Astrocyte of the cerebellum (primary cell): ENCODE data around the gene ADCK2.
"Not testable (repeated sequence)": the region's sequence is repeated elsewhere in the genome, so short reads cannot be mapped to it uniquely, and the experiment has no call there.

Experiments used
- DNase-seq: peaks from one replicate; pipeline ENCODE4 v3.0.0-alpha.2; 2011; ENCODE audit warnings: low read depth
- H3K4me3 ChIP-seq: 2 replicates; pipeline ENCODE4 v1.5.1; 2011; ENCODE audit warnings: mild to moderate bottlenecking, low read depth, low read length, moderate library complexity
- CTCF ChIP-seq: IDR thresholded peaks from 2 replicates; pipeline ENCODE4 v1.5.1; 2012; ENCODE audit warnings: low read length, low read depth, moderate library complexity, mild to moderate bottlenecking; ENCODE audit errors: missing control alignments
- in situ Hi-C: cut with HindIII; loops from 2 replicates; pipeline ENCODE4 v1.10.0; 2017; ENCODE audit warnings: low sequenced_read_pairs

ADCK2 gene

GRCh38 chr7:140702774-140703173, 30.0 kb downstream of the ADCK2 start:
- DNase-seq: no peak
- in situ Hi-C loops: no loop called here
- H3K4me3 ChIP-seq: no peak overlapping the region
- no peak for TF ChIP-seq CTCF

- TF ChIP-seq CTCF: no peak
- in situ Hi-C loops: no loop called here
- no peak for DNase-seq
- no peak overlapping the region for H3K4me3 ChIP-seq
Measured at GRCh38 chr7:140704205-140704604, 31.5 kb downstream of the ADCK2 start.

- H3K4me3 ChIP-seq: no peak overlapping the region
- DNase-seq: no peak
- in situ Hi-C loops: no loop called here
- TF ChIP-seq CTCF: no peak
Measured at GRCh38 chr7:140707132-140707531, 34.4 kb downstream of the ADCK2 start.

- H3K4me3 ChIP-seq, DNase-seq, in situ Hi-C loops: not testable (repeated sequence)
Measured at GRCh38 chr7:140708764-140709163, 36.0 kb downstream of the ADCK2 start.

- H3K4me3 ChIP-seq, in situ Hi-C loops, DNase-seq: not testable (repeated sequence)
Measured at GRCh38 chr7:140712392-140712791, 39.6 kb downstream of the ADCK2 start.

GRCh38 chr7:140714331-140715040, 41.7 kb downstream of the ADCK2 start:
- TF ChIP-seq CTCF: no peak
- no peak overlapping the region for H3K4me3 ChIP-seq
- in situ Hi-C loops: no loop called here
- no peak for DNase-seq

- in situ Hi-C loops: no loop called here
- H3K4me3 ChIP-seq: no peak overlapping the region
- peak; percentile 5 for DNase-seq
- TF ChIP-seq CTCF: no peak
Measured at GRCh38 chr7:140719721-140720120, 47.0 kb downstream of the ADCK2 start.

- TF ChIP-seq CTCF: no peak
- H3K4me3 ChIP-seq: no peak overlapping the region
- in situ Hi-C loops: no loop called here
- DNase-seq: no peak
Measured at GRCh38 chr7:140722254-140722653, 49.5 kb downstream of the ADCK2 start.
